NB4 (cell line): Measurements from ENCODE around the gene COG3.

ENCODE experiments used
- CTCF ChIP-seq: IDR thresholded peaks from one replicate; pipeline ENCODE4 v1.5.1; 2012; ENCODE audit warnings: low read depth, low read length
- POLR2A ChIP-seq: IDR thresholded peaks from 2 replicates; pipeline ENCODE4 v1.6.1; 2011; ENCODE audit warnings: mild to moderate bottlenecking; ENCODE audit not compliant: insufficient read length; ENCODE audit errors: extremely low read depth

DNA sequence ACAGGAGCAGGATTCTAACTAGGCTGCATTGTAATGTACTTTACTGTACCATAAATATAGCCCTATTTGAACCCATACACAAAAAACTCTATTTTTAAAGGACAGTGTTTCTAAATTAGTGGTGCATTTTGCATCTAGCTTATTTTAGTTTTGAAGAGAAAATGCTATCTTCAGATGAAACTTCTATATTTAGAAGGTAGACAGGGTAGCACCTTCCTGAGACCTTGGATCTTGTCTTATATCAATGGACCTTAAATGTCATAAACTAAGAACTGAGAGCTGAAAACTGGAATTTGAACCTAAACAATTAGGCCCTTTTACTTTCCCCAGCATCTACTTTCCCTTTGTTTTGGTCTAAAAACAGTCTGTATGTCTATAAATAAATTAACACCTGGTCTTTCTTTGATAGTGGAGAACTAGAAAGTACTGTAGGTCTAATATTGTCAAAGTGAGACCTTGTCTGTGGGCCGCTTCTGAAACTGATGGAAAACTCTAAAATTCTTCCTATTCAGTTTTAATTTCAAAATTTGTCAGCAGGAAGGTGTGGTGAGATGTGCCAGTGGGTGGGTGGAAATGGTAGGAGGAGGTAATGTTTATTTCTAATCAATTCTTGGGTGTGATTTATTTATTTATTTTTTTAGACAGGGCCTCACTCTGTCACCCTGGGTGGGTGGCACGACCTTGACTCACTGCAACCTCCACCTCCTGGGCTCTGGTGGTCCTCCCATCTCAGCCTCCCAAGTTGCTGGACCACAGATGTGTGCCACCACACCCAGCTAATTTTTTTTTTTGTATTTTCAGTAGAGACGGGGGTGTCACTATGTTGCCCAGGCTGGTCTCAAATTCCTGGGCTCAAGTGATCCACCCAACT, 10.1 kb downstream of the COG3 start:
- no peak for TF ChIP-seq CTCF
- TF ChIP-seq POLR2A, result no peak
